Activated naive CD8-positive, alpha-beta T cell treated with anti-CD3 and anti-CD28 coated beads, Interleukin-2, amount 10 ng/mL, durations not matched to agents 7 days and 5 days (primary cell): Measurements from ENCODE around the gene PLEKHM1. TPM values are rescaled to one million over a fixed set of nuclear protein-coding genes. Genes with fewer than 3 reads are reported as not detected.
A peak's percentile ranks its signal among the peaks of the same experiment; 100 is the strongest.

Source experiments
- ATAC-seq: fragments of 150-1000 bp; cut with Tn5 transposase; one replicate; pipeline ENCODE4 v1.10.0; 2021; ENCODE audit warnings: low read depth, moderate library complexity
- POLR2A ChIA-PET: fragments of 350-600 bp; sonication (Branson Sonifier 250); formaldehyde crosslinking; loops from one replicate; lab custom pipeline; 2021; ENCODE audit warnings: antibody characterized with exemption; lab: Charles Lee
- DNase-seq: peaks from one replicate; pipeline ENCODE4 v3.0.0; 2021
- H3K27ac Mint-ChIP-seq: one replicate; pipeline ENCODE4 v1.8.0; 2022; ENCODE audit warnings: mild to moderate bottlenecking, mixed read lengths
- H3K27me3 Mint-ChIP-seq: one replicate; pipeline ENCODE4 v1.8.0; 2022; ENCODE audit warnings: mild to moderate bottlenecking, moderate library complexity, mixed read lengths
- H3K36me3 Mint-ChIP-seq: one replicate; pipeline ENCODE4 v1.8.0; 2021; ENCODE audit warnings: mild to moderate bottlenecking, mixed read lengths
- H3K4me1 Mint-ChIP-seq: one replicate; pipeline ENCODE4 v1.8.0; 2021; ENCODE audit warnings: mixed read lengths
- H3K4me3 Mint-ChIP-seq: one replicate; pipeline ENCODE4 v1.8.0; 2022; ENCODE audit warnings: mild to moderate bottlenecking, moderate library complexity, mixed read lengths
- H3K9me3 Mint-ChIP-seq: one replicate; pipeline ENCODE4 v1.8.0; 2021; ENCODE audit warnings: mixed read lengths
- total RNA-seq, 2 experiments: library from RNA; stranded (reverse); gene quantifications; one replicate each; pipeline ENCODE4 v1.2.3, GENCODE V29; 2021

PLEKHM1 gene
- total RNA-seq, 2 experiments from 2014 or later = 61.3 to 63.1 TPM

DNA sequence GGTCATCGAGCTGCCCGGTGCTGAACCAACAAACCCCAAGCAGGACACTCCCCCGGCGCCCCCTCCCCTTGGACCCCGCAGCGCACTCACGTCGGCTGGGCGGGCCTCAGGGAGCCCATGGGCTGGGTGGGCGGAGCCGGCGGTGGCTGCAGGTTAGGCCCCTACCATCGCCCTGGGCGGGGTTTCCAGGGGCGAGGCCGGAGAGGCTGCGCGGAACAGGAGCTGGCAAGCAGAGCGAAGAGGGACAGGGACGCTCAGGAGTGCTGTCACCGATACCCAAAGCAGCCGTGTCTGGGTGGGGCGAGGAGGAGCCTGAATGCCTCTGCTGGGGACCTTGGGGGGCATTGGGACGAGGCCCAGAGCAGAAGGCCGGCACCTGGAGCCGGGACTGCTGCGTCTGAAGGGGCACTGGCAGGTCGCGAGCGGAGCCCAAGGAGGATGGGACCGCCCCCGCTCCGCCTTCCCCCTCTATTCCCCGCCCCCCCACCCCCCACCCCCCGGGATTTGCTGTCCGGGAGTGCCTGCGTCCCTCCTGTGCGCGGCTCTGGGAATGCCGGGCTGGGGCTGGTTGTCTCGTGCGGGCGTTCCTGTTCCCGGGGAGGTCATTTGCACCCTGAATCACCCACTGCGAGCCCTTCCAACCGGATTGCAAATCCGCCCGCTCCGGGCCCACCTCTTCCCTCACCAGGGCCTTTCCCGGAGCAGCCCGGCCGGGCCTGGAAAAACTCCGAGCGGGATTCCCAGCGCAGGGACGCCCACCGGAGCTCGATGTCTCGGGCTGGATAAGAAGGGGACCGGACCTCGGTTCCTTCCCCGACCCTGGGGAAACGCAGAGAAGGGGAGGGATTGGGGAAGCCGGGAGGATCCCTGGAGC lies 58.8 kb downstream of the PLEKHM1 start:
- H3K27me3 Mint-ChIP-seq = no peaks in the 10 kb centered on the region
- DNase-seq (peak; percentile 94), ATAC-seq (peak; percentile 80)
- peak overlapping the region; percentile 92 for H3K4me3 Mint-ChIP-seq
- POLR2A ChIA-PET = interaction anchor here (0.6 to 2.6 kb wide), 9 partner anchors 22 to 762 kb away, joined by 3 to 10 read pairs (median 3); partner anchors contain the start of genes MAP3K14 and PLEKHM1
- H3K9me3 Mint-ChIP-seq = no peaks in the 10 kb centered on the region
- peaks cover 7% of the 10 kb centered on the region for H3K36me3 Mint-ChIP-seq
- peaks cover 18% of the 10 kb centered on the region for H3K4me1 Mint-ChIP-seq
- peak overlapping the region; percentile 90 for H3K27ac Mint-ChIP-seq

DNA sequence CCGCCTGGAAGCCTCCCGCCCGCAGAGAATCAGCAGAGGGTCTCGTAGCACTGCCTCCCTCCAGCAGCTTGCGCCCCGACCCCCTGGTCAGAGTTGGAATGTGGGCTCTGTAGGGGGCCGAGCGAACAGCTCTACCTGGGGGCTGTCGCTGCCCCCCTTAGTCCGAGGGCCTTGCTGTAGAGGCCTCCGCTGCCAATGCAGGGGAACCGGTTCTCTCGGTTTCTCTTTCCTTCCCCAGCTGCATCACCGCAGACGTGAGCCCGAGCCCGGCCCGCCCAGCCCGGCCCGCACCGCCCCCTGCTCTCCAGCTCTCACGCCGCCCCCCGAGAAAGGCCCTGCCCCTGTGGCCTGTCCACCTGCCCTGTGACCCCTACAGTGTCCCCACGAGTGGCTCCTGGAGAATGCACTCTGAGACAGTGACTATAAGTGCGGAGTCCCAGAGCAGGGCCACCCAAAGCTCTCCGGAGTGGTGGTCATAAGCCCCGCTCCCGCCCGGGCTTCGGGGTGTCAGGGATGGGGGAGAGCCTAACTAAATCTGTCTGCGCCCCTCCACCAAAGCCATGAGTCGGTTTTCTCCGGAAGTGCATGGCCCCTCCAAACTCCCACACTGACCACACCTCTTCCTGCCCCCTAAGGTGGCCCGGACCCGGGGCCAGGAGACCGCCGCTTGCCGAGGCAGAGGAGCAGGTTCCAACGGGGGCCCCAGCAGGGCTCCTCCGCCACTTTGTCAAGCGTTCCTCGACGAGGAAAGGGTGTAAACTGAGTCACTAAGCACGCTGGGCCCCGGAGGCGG lies 59.6 kb downstream of the PLEKHM1 start:
- peak overlapping the region; percentile 90 for H3K27ac Mint-ChIP-seq
- H3K27me3 Mint-ChIP-seq = no peaks in the 10 kb centered on the region
- no peak for DNase-seq
- ATAC-seq = peak; percentile 43
- H3K4me1 Mint-ChIP-seq = peaks cover 20% of the 10 kb centered on the region
- peaks cover 7% of the 10 kb centered on the region for H3K36me3 Mint-ChIP-seq
- H3K9me3 Mint-ChIP-seq = no peaks in the 10 kb centered on the region
- POLR2A ChIA-PET = interaction anchor here (0.6 to 2.6 kb wide), 7 partner anchors 22 to 283 kb away, joined by 3 to 10 read pairs (median 4); partner anchors contain the start of genes HEXIM1 and PLEKHM1
- peak overlapping the region; percentile 92 for H3K4me3 Mint-ChIP-seq

DNA sequence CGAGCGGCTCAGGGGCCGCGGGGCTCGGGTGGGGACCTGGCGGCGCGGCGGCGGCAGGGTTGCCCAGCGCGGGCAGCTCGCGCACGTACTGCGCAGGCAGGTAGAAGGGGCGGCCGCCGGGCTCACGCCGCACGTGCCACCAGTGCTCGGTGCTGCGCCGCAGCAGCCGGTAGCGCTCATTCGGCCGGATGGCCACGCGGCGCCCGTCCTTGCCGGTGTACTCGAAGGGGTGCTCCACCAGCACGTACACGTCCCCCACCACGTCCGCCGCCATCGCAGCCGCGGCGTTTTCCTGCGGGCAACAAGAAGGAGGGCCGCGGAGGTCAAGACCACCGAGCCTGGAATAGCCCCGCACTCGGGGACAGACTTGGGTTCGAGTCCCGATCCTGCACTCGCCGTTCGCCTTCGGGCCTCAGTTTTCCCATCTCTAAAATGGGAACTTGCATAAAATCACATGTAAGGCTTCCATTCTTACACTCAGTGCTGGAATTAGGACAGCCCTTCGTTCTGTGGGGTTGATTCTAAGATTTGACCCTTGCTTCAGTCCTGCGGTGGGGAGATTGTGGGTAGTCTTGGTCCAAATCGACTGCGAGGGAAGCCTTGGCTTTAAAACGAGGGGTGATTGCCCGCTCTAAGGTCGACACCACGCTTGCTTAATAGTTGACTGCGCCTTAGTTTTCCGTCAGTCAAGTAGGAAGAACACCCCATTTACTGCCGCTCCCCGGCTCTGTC lies 60.3 kb downstream of the PLEKHM1 start:
- POLR2A ChIA-PET = interaction anchor here (0.6 to 2.6 kb wide), 6 partner anchors 21 to 282 kb away, joined by 3 to 10 read pairs (median 4); partner anchors contain the start of genes HEXIM1 and PLEKHM1

DNA sequence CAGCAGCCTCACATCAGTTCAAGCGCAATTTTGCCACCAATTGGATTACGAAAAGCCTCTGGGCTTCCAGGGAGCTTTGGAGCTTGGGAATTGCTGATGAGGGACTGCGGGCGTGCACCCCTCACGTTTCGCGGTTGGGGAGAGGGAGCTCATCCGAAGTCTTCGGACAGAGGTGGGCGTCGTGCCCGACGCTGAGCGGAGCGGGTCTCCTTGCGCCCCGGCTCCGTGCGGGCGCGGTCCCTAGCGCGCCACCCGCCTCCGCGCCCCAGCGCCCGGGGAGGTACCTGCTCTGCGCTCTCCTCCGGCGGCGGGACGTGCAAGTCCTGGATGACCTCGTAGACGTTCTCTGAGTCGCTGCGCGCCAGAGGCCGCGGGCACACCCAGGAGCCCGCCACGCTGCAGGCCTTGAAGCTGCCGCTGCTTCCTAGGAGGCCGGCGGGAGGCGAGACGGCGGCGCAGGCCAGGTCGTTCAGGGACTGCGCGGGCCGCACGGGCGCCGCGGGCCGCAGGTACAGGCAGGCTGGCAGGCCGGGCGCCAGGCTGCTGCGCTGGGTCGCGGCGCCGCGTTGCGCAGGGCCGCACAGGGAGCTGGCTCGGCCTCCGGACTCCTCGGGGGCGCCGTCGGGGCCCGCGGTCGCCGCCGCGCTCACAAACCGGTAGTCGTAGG lies 61.0 kb downstream of the PLEKHM1 start:
- Mint-ChIP-seq H3K36me3 (peaks cover 7% of the 10 kb centered on the region), H3K27ac (no peak overlapping the region), H3K4me1 (peaks cover 20% of the 10 kb centered on the region), H3K9me3 (no peaks in the 10 kb centered on the region), H3K4me3 (peak overlapping the region; percentile 76), H3K27me3 (no peaks in the 10 kb centered on the region)
- POLR2A ChIA-PET = interaction anchor here (1.0 kb wide), 1 partner anchor 156 kb away, joined by 3 read pairs; no protein-coding TSS in a partner anchor
- ATAC-seq (no peak), DNase-seq (peak; percentile 33)

More for the DNA sequence above, 60.3 kb downstream of the PLEKHM1 start:
- Mint-ChIP-seq H3K27ac (peak overlapping the region; percentile 90), H3K27me3 (no peaks in the 10 kb centered on the region), H3K4me3 (peak overlapping the region; percentile 92), H3K36me3 (peaks cover 7% of the 10 kb centered on the region), H3K9me3 (no peaks in the 10 kb centered on the region), H3K4me1 (peaks cover 20% of the 10 kb centered on the region)
- ATAC-seq (no peak), DNase-seq (peak; percentile 35)

DNA sequence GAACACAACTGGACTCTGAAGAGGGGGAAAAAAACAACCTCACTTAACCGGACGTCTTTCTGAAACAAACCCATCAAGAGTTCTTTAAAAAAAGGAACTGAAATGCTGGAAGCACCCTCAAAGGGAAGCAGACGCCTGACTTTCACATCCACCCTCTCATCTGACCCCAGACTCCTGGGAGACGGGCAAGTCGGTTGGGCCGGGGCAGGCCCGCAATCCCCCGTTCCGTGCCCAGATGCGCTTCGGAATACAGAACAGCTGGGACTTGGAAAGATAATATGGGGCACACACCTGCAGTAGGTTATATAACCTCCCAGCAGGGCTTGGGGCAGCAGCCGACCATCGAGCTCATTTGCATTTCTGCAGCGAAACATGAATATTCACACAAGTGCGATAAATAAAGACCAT lies 61.6 kb downstream of the PLEKHM1 start:
- Mint-ChIP-seq H3K36me3 (peaks cover 10% of the 10 kb centered on the region), H3K4me3 (peak overlapping the region; percentile 76), H3K9me3 (no peaks in the 10 kb centered on the region), H3K4me1 (peaks cover 22% of the 10 kb centered on the region), H3K27ac (peak overlapping the region; percentile 25), H3K27me3 (no peaks in the 10 kb centered on the region)
- DNase-seq = peak; percentile 39
- POLR2A ChIA-PET = interaction anchor here (1.0 kb wide), 1 partner anchor 156 kb away, joined by 3 read pairs; no protein-coding TSS in a partner anchor
- ATAC-seq = no peak

DNA sequence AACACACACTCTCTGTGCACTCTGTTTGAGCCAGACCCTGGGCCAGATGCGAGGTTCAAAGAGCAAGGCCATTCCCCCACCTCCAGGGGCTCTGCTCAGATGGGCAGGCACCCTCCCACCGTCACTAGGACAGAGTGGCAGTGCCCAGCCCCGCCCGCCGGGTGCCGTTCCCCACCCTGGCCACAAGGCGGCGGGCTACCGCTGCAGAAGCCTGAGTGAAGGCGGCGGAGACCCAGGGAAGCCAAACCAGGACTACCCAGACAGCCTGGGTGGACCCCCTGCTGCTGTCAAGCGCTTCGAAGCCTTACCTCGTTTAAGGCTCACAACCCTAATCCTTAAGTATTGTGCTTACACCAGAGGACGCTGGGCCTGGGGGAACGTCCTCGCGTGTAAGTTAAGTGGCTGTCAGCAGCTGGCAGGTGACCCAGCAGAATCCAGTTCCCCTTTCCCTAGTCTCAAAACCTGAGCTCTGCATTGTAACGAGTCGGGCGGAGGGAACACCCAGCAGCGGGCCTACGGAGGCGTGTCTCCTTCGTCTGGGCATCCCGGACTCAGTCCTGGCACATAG lies 62.4 kb downstream of the PLEKHM1 start:
- no peaks in the 10 kb centered on the region for H3K9me3 Mint-ChIP-seq
- H3K4me3 Mint-ChIP-seq = peak overlapping the region; percentile 76
- peak; percentile 96 for DNase-seq
- POLR2A ChIA-PET = interaction anchor here (1.0 kb wide), 1 partner anchor 157 kb away, joined by 3 read pairs; no protein-coding TSS in a partner anchor
- H3K36me3 Mint-ChIP-seq = peaks cover 16% of the 10 kb centered on the region
- H3K27ac Mint-ChIP-seq = peak overlapping the region; percentile 82
- peaks cover 24% of the 10 kb centered on the region for H3K4me1 Mint-ChIP-seq
- peak; percentile 59 for ATAC-seq
- no peaks in the 10 kb centered on the region for H3K27me3 Mint-ChIP-seq

DNA sequence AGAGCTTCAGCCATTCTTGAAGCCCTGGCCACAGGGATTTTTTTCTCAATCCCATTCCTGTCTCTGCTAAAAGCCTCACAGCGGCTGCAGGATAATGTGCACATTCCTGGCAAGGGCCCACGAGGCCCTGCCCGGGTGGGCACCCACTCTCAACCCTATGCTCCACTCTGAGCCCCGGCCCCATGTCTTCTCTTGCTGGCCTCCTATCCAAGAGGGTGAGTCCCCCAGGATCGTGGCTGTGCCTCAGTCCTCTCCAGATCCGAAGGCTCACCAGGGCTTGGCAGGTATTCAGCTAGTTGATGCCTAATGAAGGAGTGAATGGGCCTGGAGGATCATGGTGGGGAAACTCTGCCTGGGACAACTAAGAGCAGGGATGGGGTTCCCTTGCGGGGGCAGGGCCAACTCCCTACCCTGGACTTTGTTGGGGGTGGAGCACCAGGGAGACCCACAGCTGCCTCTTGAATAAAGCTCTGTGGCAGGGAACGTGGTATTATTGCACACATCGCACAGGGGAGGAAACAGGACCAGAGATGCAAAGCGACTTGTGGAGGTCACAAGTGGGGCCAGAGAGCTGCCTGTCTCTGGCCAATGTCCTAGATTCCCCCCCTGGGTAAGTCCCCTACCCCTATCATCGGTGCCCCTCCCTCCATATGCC lies 63.2 kb downstream of the PLEKHM1 start:
- POLR2A ChIA-PET = no interaction called here
- no peak for ATAC-seq
- no peak overlapping the region for H3K27ac Mint-ChIP-seq

DNA sequence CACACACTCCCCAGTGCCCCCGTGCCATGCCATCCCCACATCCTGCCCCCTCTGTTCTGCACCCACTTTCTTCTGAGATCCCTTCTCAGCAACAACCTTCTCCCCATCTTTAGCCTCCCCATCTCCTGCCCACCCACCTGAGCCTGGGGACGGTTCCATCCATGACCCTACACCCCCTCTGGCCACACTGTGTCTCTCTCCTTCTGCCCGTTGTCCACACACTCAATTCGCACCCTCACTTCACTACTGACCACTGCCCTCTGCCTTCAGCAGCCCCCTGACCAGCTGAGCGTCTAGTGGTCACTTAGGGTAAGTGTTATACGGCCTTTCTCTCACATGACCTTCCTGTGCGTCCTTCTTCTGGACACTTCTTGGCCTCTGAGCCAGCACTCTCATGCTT lies 64.0 kb downstream of the PLEKHM1 start:
- peaks cover 20% of the 10 kb centered on the region for H3K36me3 Mint-ChIP-seq
- no peaks in the 10 kb centered on the region for H3K9me3 Mint-ChIP-seq
- POLR2A ChIA-PET = no interaction called here
- H3K4me3 Mint-ChIP-seq = no peak overlapping the region
- peaks cover 23% of the 10 kb centered on the region for H3K4me1 Mint-ChIP-seq
- no peak for ATAC-seq
- H3K27ac Mint-ChIP-seq = peak overlapping the region; percentile 24
- no peaks in the 10 kb centered on the region for H3K27me3 Mint-ChIP-seq
- no peak for DNase-seq

More for the DNA sequence above, 63.2 kb downstream of the PLEKHM1 start:
- H3K36me3 Mint-ChIP-seq = peaks cover 19% of the 10 kb centered on the region
- no peak overlapping the region for H3K4me3 Mint-ChIP-seq
- peaks cover 23% of the 10 kb centered on the region for H3K4me1 Mint-ChIP-seq
- no peaks in the 10 kb centered on the region for H3K27me3 Mint-ChIP-seq
- no peaks in the 10 kb centered on the region for H3K9me3 Mint-ChIP-seq
- DNase-seq = no peak

DNA sequence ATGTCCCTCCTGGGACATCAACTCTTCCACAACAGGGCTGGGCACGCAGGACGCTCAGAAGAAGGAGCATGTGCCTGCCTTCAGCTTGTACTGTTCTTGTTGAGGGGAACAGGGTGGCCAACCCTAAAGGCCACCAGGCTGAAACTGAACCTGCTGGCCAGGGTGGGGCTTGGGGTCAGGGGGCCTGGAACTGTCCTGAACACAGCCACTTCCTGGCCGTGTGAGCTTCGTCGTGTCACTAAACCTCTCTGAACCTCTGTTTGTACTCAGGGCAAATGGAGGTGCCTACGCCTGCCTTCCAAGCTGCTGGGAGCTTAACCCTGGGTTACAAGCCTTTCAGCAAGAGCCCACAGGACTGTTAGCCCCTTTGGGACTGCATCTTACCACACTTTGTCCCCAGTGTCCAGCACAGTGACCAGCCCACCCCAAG lies 64.5 kb downstream of the PLEKHM1 start:
- Mint-ChIP-seq H3K4me3 (no peak overlapping the region), H3K4me1 (peaks cover 26% of the 10 kb centered on the region), H3K27ac (no peak overlapping the region), H3K36me3 (peaks cover 22% of the 10 kb centered on the region), H3K27me3 (no peaks in the 10 kb centered on the region), H3K9me3 (no peaks in the 10 kb centered on the region)
- DNase-seq (no peak), ATAC-seq (no peak)
- POLR2A ChIA-PET = no interaction called here

DNA sequence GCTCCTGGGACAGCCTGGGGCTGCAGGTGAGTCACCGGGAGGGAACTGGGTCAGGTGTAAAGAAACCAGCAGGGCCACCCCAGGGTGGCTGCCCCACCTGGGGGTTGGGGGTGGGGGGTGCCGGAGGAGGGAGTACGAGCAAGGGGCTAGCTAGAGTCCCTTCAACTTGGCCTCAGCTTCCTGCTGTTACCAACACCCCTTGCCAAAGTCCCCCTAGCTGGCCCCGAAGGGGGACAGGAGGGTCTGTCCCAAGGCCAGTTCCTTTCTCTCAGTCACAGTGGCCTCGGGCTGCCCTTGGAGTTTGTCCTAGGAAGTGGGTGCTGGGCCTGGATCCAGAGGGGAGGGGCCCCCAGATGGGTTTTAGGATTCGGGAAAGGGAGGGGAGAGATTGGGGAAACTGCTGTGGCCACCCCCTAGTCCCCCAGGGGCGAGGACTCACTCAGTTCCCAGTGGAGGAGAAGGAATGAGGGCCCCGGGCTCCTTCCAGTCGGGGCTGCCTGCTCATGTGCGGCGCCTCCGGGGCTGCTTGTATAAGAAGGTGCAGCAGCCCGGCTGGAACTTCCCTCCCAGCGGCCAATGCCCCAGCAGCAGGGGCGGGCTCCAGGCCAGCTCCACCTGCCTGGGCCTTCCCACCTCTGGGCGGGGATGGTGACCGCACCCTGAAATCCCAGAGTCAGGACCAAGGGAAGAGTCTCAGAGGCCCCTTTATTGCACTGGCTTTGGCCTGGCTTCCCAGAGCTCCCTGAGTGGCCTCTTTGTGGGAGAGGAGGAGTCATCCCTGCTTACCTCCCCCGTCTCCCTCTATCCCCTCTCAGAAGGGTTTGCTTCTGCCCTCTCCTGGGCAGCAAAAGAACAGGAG lies 65.2 kb downstream of the PLEKHM1 start:
- H3K9me3 Mint-ChIP-seq = no peaks in the 10 kb centered on the region
- ATAC-seq = no peak

DNA sequence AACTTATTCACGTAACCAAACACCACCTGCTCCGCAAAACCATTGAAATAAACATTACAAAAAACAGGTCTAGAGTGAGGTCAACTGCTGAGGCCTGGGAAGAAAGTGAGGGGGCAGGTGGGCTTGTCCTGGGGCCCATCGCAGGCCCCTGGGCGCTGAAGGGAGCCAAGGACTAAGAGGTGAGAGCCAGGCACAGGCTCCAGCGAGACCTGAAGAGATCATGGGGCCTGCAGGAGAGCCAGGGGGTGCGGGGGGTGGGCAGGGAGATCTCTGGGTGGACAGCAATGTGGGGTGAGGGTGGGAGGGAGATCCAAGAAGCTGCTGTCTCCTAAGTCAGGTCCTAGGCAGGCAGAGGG lies 65.8 kb downstream of the PLEKHM1 start:
- H3K27ac Mint-ChIP-seq = no peak overlapping the region
- no peak overlapping the region for H3K4me3 Mint-ChIP-seq
- no peaks in the 10 kb centered on the region for H3K27me3 Mint-ChIP-seq
- H3K36me3 Mint-ChIP-seq = peaks cover 18% of the 10 kb centered on the region
- peaks cover 22% of the 10 kb centered on the region for H3K4me1 Mint-ChIP-seq
- POLR2A ChIA-PET = no interaction called here
- DNase-seq = no peak
- ATAC-seq = no peak
- no peaks in the 10 kb centered on the region for H3K9me3 Mint-ChIP-seq

More for the DNA sequence above, 65.2 kb downstream of the PLEKHM1 start:
- no peak for DNase-seq
- H3K4me1 Mint-ChIP-seq = peaks cover 22% of the 10 kb centered on the region
- H3K4me3 Mint-ChIP-seq = no peak overlapping the region
- H3K36me3 Mint-ChIP-seq = peaks cover 19% of the 10 kb centered on the region
- POLR2A ChIA-PET = no interaction called here
- H3K27me3 Mint-ChIP-seq = no peaks in the 10 kb centered on the region
- no peak overlapping the region for H3K27ac Mint-ChIP-seq
